ENCODE data around the gene CHST9.
"Not testable (repeated sequence)": the region's sequence is repeated elsewhere in the genome, so short reads cannot be mapped to it uniquely, and the experiment has no call there.

CHST9 gene

GRCh38 chr18:27165412-27165811 lies 19.7 kb downstream of the CHST9 start:
- DNase-seq (ENCODE audit: low read depth) = no peak
- TF ChIP-seq CTCF (IDR thresholded peaks at IDR 0.05; ENCODE audit: insufficient read depth, low read depth, low read length, missing control alignments) = no peak
- no peak overlapping the region for H3K4me3 ChIP-seq (ENCODE audit: low read depth, low read length)

GRCh38 chr18:27164905-27165304 lies 20.2 kb downstream of the CHST9 start:
- TF ChIP-seq CTCF (IDR thresholded peaks at IDR 0.05; ENCODE audit: insufficient read depth, low read depth, low read length, missing control alignments) = no peak
- no peak for DNase-seq (ENCODE audit: low read depth)
- H3K4me3 ChIP-seq (ENCODE audit: low read depth, low read length) = no peak overlapping the region

GRCh38 chr18:27163197-27163716 lies 21.9 kb downstream of the CHST9 start:
- TF ChIP-seq CTCF (IDR thresholded peaks at IDR 0.05; ENCODE audit: insufficient read depth, low read depth, low read length, missing control alignments) = peak; percentile 20
- not testable (repeated sequence) for H3K4me3 ChIP-seq (ENCODE audit: low read depth, low read length)
- DNase-seq (ENCODE audit: low read depth) = peak; percentile 45

- not testable (repeated sequence) for DNase-seq (ENCODE audit: low read depth)
These were observed 35.9 kb downstream of the CHST9 start for GRCh38 chr18:27149240-27149639.

GRCh38 chr18:27144672-27145071 lies 40.4 kb downstream of the CHST9 start:
- TF ChIP-seq CTCF (IDR thresholded peaks at IDR 0.05; ENCODE audit: insufficient read depth, low read depth, low read length, missing control alignments) = no peak
- H3K4me3 ChIP-seq (ENCODE audit: low read depth, low read length) = no peak overlapping the region
- no peak for DNase-seq (ENCODE audit: low read depth)

More at GRCh38 chr18:27149240-27149639, 35.9 kb downstream of the CHST9 start:
- not testable (repeated sequence) for H3K4me3 ChIP-seq (ENCODE audit: low read depth, low read length)

GRCh38 chr18:27143580-27144287 lies 41.4 kb downstream of the CHST9 start:
- DNase-seq (ENCODE audit: low read depth) = no peak
- TF ChIP-seq CTCF (IDR thresholded peaks at IDR 0.05; ENCODE audit: insufficient read depth, low read depth, low read length, missing control alignments) = no peak
- no peak overlapping the region for H3K4me3 ChIP-seq (ENCODE audit: low read depth, low read length)

GRCh38 chr18:27142891-27143290 lies 42.2 kb downstream of the CHST9 start:
- no peak for TF ChIP-seq CTCF (IDR thresholded peaks at IDR 0.05; ENCODE audit: insufficient read depth, low read depth, low read length, missing control alignments)
- H3K4me3 ChIP-seq (ENCODE audit: low read depth, low read length) = no peak overlapping the region
- no peak for DNase-seq (ENCODE audit: low read depth)

All from GM12865 (cell line).